HEK293 (cell line): ENCODE data around the gene KCNH8.

Experiments
- CTCF ChIA-PET: fragments of 350-600 bp; formaldehyde crosslinking; extraction: SDS; loops from one replicate; lab custom pipeline; 2021; ENCODE audit warnings: antibody characterized with exemption; lab: Yijun Ruan, JAX
- POLR2A ChIA-PET: fragments of 300-600 bp; formaldehyde crosslinking; extraction: SDS; loops from one replicate; lab custom pipeline; 2020; ENCODE audit warnings: antibody characterized with exemption, inconsistent platforms; lab: Yijun Ruan, JAX
- H3K27ac ChIP-seq: fragments of 200-500 bp; sonication (Bioruptor generic); 2 replicates; pipeline ENCODE4 v1.5.1; 2014; ENCODE audit warnings: low read depth, low read length, control low read depth, inconsistent platforms; ENCODE audit errors: extremely low read depth
- H3K36me3 ChIP-seq, 2 experiments: fragments of 200-500 bp in 1 of 2; sonication (Bioruptor generic) in 1 of 2; 1 replicate in 1 of 2; 2 replicates in 1 of 2; pipeline ENCODE4 v1.5.1; 2014 to 2017; ENCODE audit warnings: inconsistent platforms in 2 of 2, low read length in 2 of 2; ENCODE audit not compliant: control insufficient read depth in 2 of 2, insufficient read depth in 1 of 2
- H3K4me1 ChIP-seq: fragments of 200-500 bp; sonication (Bioruptor generic); 2 replicates; pipeline ENCODE4 v1.5.1; 2014; ENCODE audit warnings: mild to moderate bottlenecking, low read length, inconsistent platforms; ENCODE audit not compliant: control insufficient read depth, insufficient read depth
- H3K4me3 ChIP-seq: 2 replicates; pipeline ENCODE4 v1.5.1; 2011; ENCODE audit warnings: low read depth, mild to moderate bottlenecking, control low read depth, low read length, moderate library complexity
- H3K9me3 ChIP-seq: fragments of 200-500 bp; sonication (Bioruptor generic); 2 replicates; pipeline ENCODE4 v1.5.1; 2014; ENCODE audit warnings: low read depth, low read length, inconsistent platforms; ENCODE audit not compliant: control insufficient read depth, insufficient read depth
- KLF1 ChIP-seq: fragments of 450-650 bp; formaldehyde crosslinking; IDR thresholded peaks from 2 replicates; pipeline ENCODE4 v1.5.1; 2016; ENCODE audit warnings: missing biosample characterization, missing genetic modification characterization
- PRDM6 ChIP-seq: fragments of 450-650 bp; formaldehyde crosslinking; IDR thresholded peaks from 2 replicates; pipeline ENCODE4 v1.5.1; 2017; ENCODE audit warnings: missing biosample characterization, missing genetic modification characterization
- ZBTB11 ChIP-seq: fragments of 450-650 bp; formaldehyde crosslinking; conservative IDR thresholded peaks from 2 replicates; pipeline ENCODE4 v1.5.1; 2016; ENCODE audit warnings: low read depth, missing biosample characterization, missing genetic modification characterization
- ZBTB8A ChIP-seq: fragments of 450-650 bp; formaldehyde crosslinking; IDR thresholded peaks from 2 replicates; pipeline ENCODE4 v1.5.1; 2016; ENCODE audit warnings: missing biosample characterization, missing genetic modification characterization
- ZFP69B ChIP-seq: fragments of 450-650 bp; formaldehyde crosslinking; IDR thresholded peaks from 2 replicates; pipeline ENCODE4 v1.5.1; 2016; ENCODE audit warnings: missing biosample characterization, missing genetic modification characterization
- ZNF10 ChIP-seq: fragments of 450-650 bp; formaldehyde crosslinking; IDR thresholded peaks from 2 replicates; pipeline ENCODE4 v1.5.1; 2017; ENCODE audit warnings: missing biosample characterization, missing genetic modification characterization
- ZNF112 ChIP-seq: fragments of 450-650 bp; formaldehyde crosslinking; IDR thresholded peaks from 2 replicates; pipeline ENCODE4 v1.5.0; 2017; ENCODE audit warnings: missing biosample characterization, missing genetic modification characterization
- ZNF133 ChIP-seq: fragments of 450-650 bp; formaldehyde crosslinking; IDR thresholded peaks from 2 replicates; pipeline ENCODE4 v1.5.1; 2016; ENCODE audit warnings: missing biosample characterization, missing genetic modification characterization
- ZNF138 ChIP-seq: fragments of 450-650 bp; formaldehyde crosslinking; IDR thresholded peaks from 2 replicates; pipeline ENCODE4 v1.5.1; 2016; ENCODE audit warnings: missing biosample characterization, missing genetic modification characterization, borderline replicate concordance
- ZNF148 ChIP-seq: fragments of 450-650 bp; formaldehyde crosslinking; IDR thresholded peaks from 2 replicates; pipeline ENCODE4 v1.5.0; 2017; ENCODE audit warnings: missing biosample characterization, missing genetic modification characterization, borderline replicate concordance
- ZNF157 ChIP-seq: fragments of 450-650 bp; formaldehyde crosslinking; IDR thresholded peaks from 2 replicates; pipeline ENCODE4 v1.5.1; 2016; ENCODE audit warnings: missing biosample characterization, missing genetic modification characterization
- ZNF19 ChIP-seq: fragments of 450-650 bp; formaldehyde crosslinking; IDR thresholded peaks from 2 replicates; pipeline ENCODE4; 2016; ENCODE audit warnings: missing biosample characterization, missing genetic modification characterization, low read depth
- ZNF211 ChIP-seq: fragments of 450-650 bp; formaldehyde crosslinking; IDR thresholded peaks from 2 replicates; pipeline ENCODE4 v1.5.1; 2016; ENCODE audit warnings: low read depth, missing biosample characterization, missing genetic modification characterization
- ZNF223 ChIP-seq: fragments of 450-650 bp; formaldehyde crosslinking; IDR thresholded peaks from 2 replicates; pipeline ENCODE4 v1.5.1; 2016; ENCODE audit warnings: missing biosample characterization, missing genetic modification characterization
- ZNF239 ChIP-seq: fragments of 450-650 bp; formaldehyde crosslinking; IDR thresholded peaks from 2 replicates; pipeline ENCODE4 v1.5.1; 2016; ENCODE audit warnings: missing biosample characterization, missing genetic modification characterization
- ZNF362 ChIP-seq: fragments of 450-650 bp; formaldehyde crosslinking; IDR thresholded peaks from 2 replicates; pipeline ENCODE4 v1.5.1; 2016; ENCODE audit warnings: missing biosample characterization, missing genetic modification characterization
- ZNF501 ChIP-seq: fragments of 450-650 bp; formaldehyde crosslinking; IDR thresholded peaks from 2 replicates; pipeline ENCODE4 v1.5.1; 2016; ENCODE audit warnings: missing biosample characterization, missing genetic modification characterization
- ZNF514 ChIP-seq: fragments of 450-650 bp; formaldehyde crosslinking; IDR thresholded peaks from 2 replicates; pipeline ENCODE4 v1.5.1; 2016; ENCODE audit warnings: missing biosample characterization, missing genetic modification characterization
- ZNF544 ChIP-seq: fragments of 450-650 bp; formaldehyde crosslinking; IDR thresholded peaks from 2 replicates; pipeline ENCODE4 v1.5.0; 2017; ENCODE audit warnings: missing biosample characterization, missing genetic modification characterization
- ZNF549 ChIP-seq: fragments of 450-650 bp; IDR thresholded peaks from 2 replicates; pipeline ENCODE4 v1.5.1; 2018; ENCODE audit warnings: missing biosample characterization, missing genetic modification characterization, mild to moderate bottlenecking, inconsistent platforms, moderate library complexity
- ZNF639 ChIP-seq: fragments of 450-650 bp; formaldehyde crosslinking; IDR thresholded peaks from 2 replicates; pipeline ENCODE4 v1.5.1; 2016; ENCODE audit warnings: missing biosample characterization, missing genetic modification characterization
- ZNF654 ChIP-seq: fragments of 450-650 bp; formaldehyde crosslinking; IDR thresholded peaks from 2 replicates; pipeline ENCODE4 v1.5.1; 2016; ENCODE audit warnings: low read depth, missing biosample characterization, missing genetic modification characterization
- ZNF747 ChIP-seq: fragments of 450-650 bp; formaldehyde crosslinking; IDR thresholded peaks from 2 replicates; pipeline ENCODE4 v1.5.1; 2016; ENCODE audit warnings: missing biosample characterization, missing genetic modification characterization
- ZSCAN5A ChIP-seq: fragments of 450-650 bp; formaldehyde crosslinking; IDR thresholded peaks from 2 replicates; pipeline ENCODE4 v1.5.1; 2016; ENCODE audit warnings: missing biosample characterization, missing genetic modification characterization

KCNH8 gene

GRCh38 chr3:19248143-19248542, 99.8 kb downstream of the KCNH8 start:
- no peak overlapping the region for H3K4me3 ChIP-seq
- TF ChIP-seq PRDM6, result no peak
- no peak for TF ChIP-seq ZNF549
- TF ChIP-seq ZNF639, result no peak
- TF ChIP-seq ZNF10 (tag by site-specific recombination), result no peak
- no peak for TF ChIP-seq ZNF19 (tag by site-specific recombination)
- no peak for TF ChIP-seq ZNF239 (tag by site-specific recombination)
- no peak for TF ChIP-seq ZNF747
- no peak for TF ChIP-seq ZNF223 (tag by site-specific recombination)
- TF ChIP-seq ZNF654 (tag by site-specific recombination), result no peak
- no peak for TF ChIP-seq ZNF138 (tag by site-specific recombination)
- no peaks in the 10 kb centered on the region for H3K36me3 ChIP-seq
- POLR2A ChIA-PET, result no interaction called here
- no peaks in the 10 kb centered on the region for H3K4me1 ChIP-seq
- H3K9me3 ChIP-seq, result no peaks in the 10 kb centered on the region
- CTCF ChIA-PET, result no interaction called here
- H3K27ac ChIP-seq, result no peak overlapping the region

- Histone ChIP-seq H3K27ac (no peak overlapping the region), H3K36me3 (no peaks in the 10 kb centered on the region), H3K9me3 (no peaks in the 10 kb centered on the region), H3K4me1 (no peaks in the 10 kb centered on the region), H3K4me3 (no peak overlapping the region)
- ChIA-PET POLR2A (no interaction called here), CTCF (no interaction called here)
- TF ChIP-seq ZFP69B (no peak), ZNF211 (tag by site-specific recombination) (no peak), ZNF157 (tag by site-specific recombination) (no peak), ZNF514 (no peak), ZNF148 (tag by site-specific recombination) (no peak), ZNF747 (no peak), ZSCAN5A (tag by site-specific recombination) (no peak), ZBTB8A (no peak), ZBTB11 (no peak), ZNF133 (tag by site-specific recombination) (no peak), KLF1 (no peak), ZNF501 (no peak), ZNF112 (tag by site-specific recombination) (no peak), ZNF544 (tag by site-specific recombination) (no peak), ZNF362 (tag by site-specific recombination) (no peak)
Measured at GRCh38 chr3:19248767-19249166, 100.5 kb downstream of the KCNH8 start.
